SK-N-SH (cell line): ENCODE results near the gene ARHGDIA. TPM values are rescaled to one million over a fixed set of nuclear protein-coding genes. Genes with fewer than 3 reads are reported as not detected.

Experiments
- CTCF ChIA-PET: fragments of 300-600, 350-600 bp; formaldehyde crosslinking; extraction: SDS; loops from one replicate; lab custom pipeline; 2021; lab: Yijun Ruan, JAX
- POLR2A ChIA-PET: fragments of 350-600 bp; sonication (Branson Sonifier 250); formaldehyde crosslinking; extraction: SDS; loops from one replicate; lab custom pipeline; 2020; ENCODE audit warnings: antibody characterized with exemption, inconsistent platforms; lab: Yijun Ruan, JAX
- DNase-seq: peaks from one replicate; pipeline ENCODE4 v3.0.0; 2012
- H2AFZ ChIP-seq: fragments of 200-600 bp; sonication (generic); 2 replicates; pipeline ENCODE4 v1.8.1; 2016; ENCODE audit warnings: antibody characterized with exemption, mild to moderate bottlenecking, low read depth
- H3F3A ChIP-seq: fragments of 200-600 bp; sonication (generic); replicated peaks from 2 replicates; pipeline ENCODE3; 2016; ENCODE audit warnings: antibody characterized with exemption, mild to moderate bottlenecking; ENCODE audit not compliant: insufficient read depth
- H3K27ac ChIP-seq, 2 experiments: fragments of 200-500 bp in 1 of 2; fragments of 200-600 bp in 1 of 2; sonication (Bioruptor generic) in 1 of 2; sonication (generic), shearing (Covaris generic) in 1 of 2; 2 replicates each; pipeline versions ENCODE4 v1.5.1 to v1.6.1; 2014 to 2016; ENCODE audit warnings: low read depth in 2 of 2, inconsistent platforms in 1 of 2, low read length in 1 of 2, mild to moderate bottlenecking in 1 of 2, mixed read lengths in 1 of 2
- H3K27me3 ChIP-seq: fragments of 200-600 bp; sonication (generic), shearing (Covaris generic); 2 replicates; pipeline ENCODE4 v1.6.1; 2016; ENCODE audit warnings: mixed run types; ENCODE audit not compliant: insufficient read depth
- H3K36me3 ChIP-seq, 2 experiments: fragments of 200-500 bp in 1 of 2; fragments of 200-600 bp in 1 of 2; sonication (Bioruptor generic) in 1 of 2; sonication (generic) in 1 of 2; replicated peaks in 1 of 2; 2 replicates each; pipeline versions ENCODE3 to v1.5.1; 2014 to 2016; ENCODE audit warnings: low read length in 1 of 2, mild to moderate bottlenecking in 1 of 2; ENCODE audit not compliant: insufficient read depth in 2 of 2, control insufficient read depth in 1 of 2
- H3K4me1 ChIP-seq, 2 experiments: fragments of 200-500 bp in 1 of 2; fragments of 200-600 bp in 1 of 2; sonication (Bioruptor generic) in 1 of 2; sonication (generic), shearing (Covaris generic) in 1 of 2; 2 replicates each; pipeline versions ENCODE4 v1.5.1 to v1.6.1; 2014 to 2016; ENCODE audit warnings: low read depth in 1 of 2, low read length in 1 of 2, mixed run types in 1 of 2; ENCODE audit not compliant: insufficient read depth in 2 of 2, control insufficient read depth in 1 of 2
- H3K4me2 ChIP-seq: fragments of 200-600 bp; sonication (generic), shearing (Covaris generic); 2 replicates; pipeline ENCODE4 v1.6.1; 2017; ENCODE audit warnings: mixed run types
- H3K4me3 ChIP-seq, 2 experiments: fragments of 200-500 bp in 1 of 2; fragments of 200-600 bp in 1 of 2; sonication (Bioruptor generic) in 1 of 2; sonication (generic), shearing (Covaris generic) in 1 of 2; 2 replicates each; pipeline versions ENCODE4 v1.5.1 to v1.8.1; 2014 to 2016; ENCODE audit warnings: low read depth in 2 of 2, inconsistent platforms in 1 of 2, low read length in 1 of 2, mild to moderate bottlenecking in 1 of 2, mixed read lengths in 1 of 2, moderate library complexity in 1 of 2
- H3K79me2 ChIP-seq: fragments of 200-600 bp; sonication (generic); 2 replicates; pipeline ENCODE4 v1.8.1; 2017; ENCODE audit warnings: mild to moderate bottlenecking; ENCODE audit not compliant: insufficient read depth
- H3K9ac ChIP-seq: fragments of 200-600 bp; sonication (generic); 2 replicates; pipeline ENCODE4 v1.6.1; 2017; ENCODE audit warnings: mixed run types
- H3K9me2 ChIP-seq: fragments of 200-600 bp; sonication (generic); 2 replicates; pipeline ENCODE4 v1.6.1; 2017; ENCODE audit warnings: mixed run types
- H3K9me3 ChIP-seq: fragments of 200-600 bp; sonication (generic); 2 replicates; pipeline ENCODE4 v1.6.1; 2017; ENCODE audit warnings: mixed run types, mild to moderate bottlenecking, moderate library complexity
- H4K20me1 ChIP-seq: fragments of 200-600 bp; sonication (generic); 2 replicates; pipeline ENCODE4 v1.6.1; 2017; ENCODE audit warnings: mild to moderate bottlenecking, mixed run types; ENCODE audit not compliant: insufficient read depth
- CHD2 ChIP-seq: fragments of 150-350 bp; IDR thresholded peaks from 2 replicates; pipeline ENCODE4 v1.6.1; 2018; ENCODE audit warnings: low read length; ENCODE audit not compliant: partially characterized antibody
- ELF1 ChIP-seq: IDR thresholded peaks from 2 replicates; pipeline ENCODE4 v1.4.0; 2012
- EP300 ChIP-seq, 2 experiments: IDR thresholded peaks; 2 replicates each; pipeline versions ENCODE4 v1.4.0 to v1.6.1; 2012; ENCODE audit warnings: borderline replicate concordance in 1 of 2, low read depth in 1 of 2, low read length in 1 of 2
- EZH2phosphoT487 ChIP-seq: fragments of 200-600 bp; sonication (generic); IDR thresholded peaks from 2 replicates; pipeline ENCODE4 v1.6.1; 2017; ENCODE audit warnings: low read depth, mixed run types, mild to moderate bottlenecking, antibody characterized with exemption, moderate library complexity, borderline replicate concordance
- FOXJ3 ChIP-seq: sonication (generic); formaldehyde crosslinking; IDR thresholded peaks from 2 replicates; pipeline ENCODE4 v1.5.1; 2020; ENCODE audit warnings: mild to moderate bottlenecking, missing genetic modification reagents
- JUND ChIP-seq: IDR thresholded peaks from 2 replicates; pipeline ENCODE4 v1.4.0; 2012
- NRF1 ChIP-seq: IDR thresholded peaks from 2 replicates; pipeline ENCODE4 v1.6.1; 2012; ENCODE audit warnings: low read depth, mild to moderate bottlenecking, low read length
- POLR2AphosphoS5 ChIP-seq: IDR thresholded peaks from 2 replicates; pipeline ENCODE4 v1.6.1; 2012; ENCODE audit warnings: low read depth, low read length
- RCOR1 ChIP-seq: fragments of 150-350 bp; IDR thresholded peaks from 2 replicates; pipeline ENCODE4 v1.6.1; 2017; ENCODE audit warnings: antibody characterized with exemption, low read length
- REST ChIP-seq: IDR thresholded peaks from 2 replicates; pipeline ENCODE4 v1.6.1; 2012; ENCODE audit warnings: mild to moderate bottlenecking, low read depth, low read length, moderate library complexity
- RFX5 ChIP-seq: IDR thresholded peaks from 2 replicates; pipeline ENCODE4 v1.6.1; 2012; ENCODE audit warnings: mild to moderate bottlenecking, improper control_type of control experiment, low read length
- RXRA ChIP-seq: IDR thresholded peaks from 2 replicates; pipeline ENCODE4 v1.4.0; 2012; ENCODE audit warnings: low read depth, mild to moderate bottlenecking, borderline replicate concordance
- SIN3A ChIP-seq: IDR thresholded peaks from 2 replicates; pipeline ENCODE4 v1.6.1; 2012; ENCODE audit warnings: low read depth, mild to moderate bottlenecking, low read length, moderate library complexity, borderline replicate concordance
- TCF12 ChIP-seq: IDR thresholded peaks from 2 replicates; pipeline ENCODE4 v1.4.0; 2012
- USF2 ChIP-seq: fragments of 150-350 bp; IDR thresholded peaks from 2 replicates; pipeline ENCODE4 v1.6.1; 2017; ENCODE audit warnings: antibody characterized with exemption, low read length, low read depth, borderline replicate concordance
- WGBS: methylation state at CpG from one replicate; pipeline ENCODE4 v1.1.6; 2017; ENCODE audit warnings: low lambda C conversion rate; 5-methylcytosine and 5-hydroxymethylcytosine counted together
- polyA plus RNA-seq, 3 experiments: library from polyadenylated mRNA; depleted of rRNA; stranded (reverse); fragments of >200 nt; gene quantifications; 2 replicates each; pipeline ENCODE4 v1.2.3, GENCODE V29; 2012
- TF ChIP-seq, protein P1 (sequence below): IDR thresholded peaks from 2 replicates; pipeline ENCODE4 v1.4.0; 2012; ENCODE audit warnings: low read depth, borderline replicate concordance
- TF ChIP-seq, protein P2 (sequence below): fragments of 200-600 bp; sonication (generic); IDR thresholded peaks from 2 replicates; pipeline ENCODE4 v1.6.1; 2017; ENCODE audit warnings: antibody characterized with exemption, mild to moderate bottlenecking, moderate library complexity

ARHGDIA gene
- polyA plus RNA-seq, 1 of the 3 experiments (the other 2 are of a cell fraction), result 385 TPM

GRCh38 chr17:81868674-81869220 lies 2.4 kb downstream of the ARHGDIA start (continued):
- TF ChIP-seq REST (no peak), NRF1 (no peak), RXRA (no peak), RFX5 (no peak), FOXJ3 (CRISPR knock-in tag) (0 out of 2 replicates have a peak, but pooled peaks have one; percentile 35), JUND (no peak)
- TF ChIP-seq, protein P1, sequence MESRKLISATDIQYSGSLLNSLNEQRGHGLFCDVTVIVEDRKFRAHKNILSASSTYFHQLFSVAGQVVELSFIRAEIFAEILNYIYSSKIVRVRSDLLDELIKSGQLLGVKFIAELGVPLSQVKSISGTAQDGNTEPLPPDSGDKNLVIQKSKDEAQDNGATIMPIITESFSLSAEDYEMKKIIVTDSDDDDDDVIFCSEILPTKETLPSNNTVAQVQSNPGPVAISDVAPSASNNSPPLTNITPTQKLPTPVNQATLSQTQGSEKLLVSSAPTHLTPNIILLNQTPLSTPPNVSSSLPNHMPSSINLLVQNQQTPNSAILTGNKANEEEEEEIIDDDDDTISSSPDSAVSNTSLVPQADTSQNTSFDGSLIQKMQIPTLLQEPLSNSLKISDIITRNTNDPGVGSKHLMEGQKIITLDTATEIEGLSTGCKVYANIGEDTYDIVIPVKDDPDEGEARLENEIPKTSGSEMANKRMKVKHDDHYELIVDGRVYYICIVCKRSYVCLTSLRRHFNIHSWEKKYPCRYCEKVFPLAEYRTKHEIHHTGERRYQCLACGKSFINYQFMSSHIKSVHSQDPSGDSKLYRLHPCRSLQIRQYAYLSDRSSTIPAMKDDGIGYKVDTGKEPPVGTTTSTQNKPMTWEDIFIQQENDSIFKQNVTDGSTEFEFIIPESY, result no peak
- TF ChIP-seq, protein P2, sequence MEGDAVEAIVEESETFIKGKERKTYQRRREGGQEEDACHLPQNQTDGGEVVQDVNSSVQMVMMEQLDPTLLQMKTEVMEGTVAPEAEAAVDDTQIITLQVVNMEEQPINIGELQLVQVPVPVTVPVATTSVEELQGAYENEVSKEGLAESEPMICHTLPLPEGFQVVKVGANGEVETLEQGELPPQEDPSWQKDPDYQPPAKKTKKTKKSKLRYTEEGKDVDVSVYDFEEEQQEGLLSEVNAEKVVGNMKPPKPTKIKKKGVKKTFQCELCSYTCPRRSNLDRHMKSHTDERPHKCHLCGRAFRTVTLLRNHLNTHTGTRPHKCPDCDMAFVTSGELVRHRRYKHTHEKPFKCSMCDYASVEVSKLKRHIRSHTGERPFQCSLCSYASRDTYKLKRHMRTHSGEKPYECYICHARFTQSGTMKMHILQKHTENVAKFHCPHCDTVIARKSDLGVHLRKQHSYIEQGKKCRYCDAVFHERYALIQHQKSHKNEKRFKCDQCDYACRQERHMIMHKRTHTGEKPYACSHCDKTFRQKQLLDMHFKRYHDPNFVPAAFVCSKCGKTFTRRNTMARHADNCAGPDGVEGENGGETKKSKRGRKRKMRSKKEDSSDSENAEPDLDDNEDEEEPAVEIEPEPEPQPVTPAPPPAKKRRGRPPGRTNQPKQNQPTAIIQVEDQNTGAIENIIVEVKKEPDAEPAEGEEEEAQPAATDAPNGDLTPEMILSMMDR, result no peak
- TF ChIP-seq, all 33 proteins: peak for 6

DNA sequence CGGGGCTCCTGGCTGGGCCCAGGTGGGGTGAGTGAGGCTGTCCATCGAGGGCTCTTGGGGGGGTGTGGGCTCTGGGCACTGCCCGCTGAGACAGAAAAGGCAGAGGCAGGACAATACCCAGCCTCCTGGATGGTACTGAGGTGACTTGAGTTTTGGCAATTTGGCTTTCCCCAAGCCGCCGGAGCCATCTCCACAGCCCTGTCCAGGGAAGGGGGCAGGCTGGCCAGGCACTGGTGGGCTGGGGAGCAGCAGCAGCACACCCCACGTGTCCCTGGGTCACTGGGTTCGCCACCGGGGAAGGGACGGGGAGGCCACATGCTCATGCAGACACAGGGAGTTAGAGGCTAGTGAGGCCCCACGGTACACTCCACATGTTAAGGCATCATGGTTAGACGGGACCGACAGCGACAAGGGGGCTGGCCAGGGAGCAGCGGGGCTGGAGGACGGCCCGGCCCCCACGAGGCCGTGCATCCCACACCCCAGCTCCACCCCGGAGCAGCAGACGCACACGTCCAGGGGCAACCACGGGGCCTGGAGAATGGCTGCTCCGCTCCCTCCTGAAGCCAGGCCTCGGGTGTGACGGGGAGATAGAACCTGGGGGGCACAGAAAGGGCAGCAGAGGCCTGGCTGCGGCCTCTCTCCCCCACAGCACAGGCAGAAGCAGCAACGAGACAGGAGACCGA lies 3.0 kb downstream of the ARHGDIA start:
- ChIA-PET POLR2A (interaction anchor here (1.1 to 2.5 kb wide), 2 partner anchors 43 to 58 kb away, joined by 3 to 9 read pairs; partner anchors contain the start of gene PCYT2), CTCF (interaction anchor here (0.8 to 6.9 kb wide), 19 partner anchors 9 to 162 kb away, joined by 3 to 54 read pairs (median 10); partner anchors contain the start of genes ALYREF, ANAPC11, CENPX and LRRC45)
- Histone ChIP-seq H3F3A (peaks cover 69% of the 10 kb centered on the region), H3K4me2 (peak overlapping the region; percentile 99; the same call in 1 of the 2 replicates), H3K4me3 (no peak overlapping the region; a peak in 1 of 4 replicates), H3K4me1 (peaks cover 24 to 59% of the 10 kb centered on the region in 2 experiments; a peak in 3 of 4 replicates), H3K27ac (peak overlapping the region; percentile 86 to 95), H4K20me1 (peaks cover 55% of the 10 kb centered on the region), H3K9me3 (no peaks in the 10 kb centered on the region), H3K9ac (peak overlapping the region; percentile 42; the same call in 1 of the 2 replicates), H3K36me3 (peaks cover 33 to 48% of the 10 kb centered on the region in 2 experiments), H3K79me2 (peaks cover 78% of the 10 kb centered on the region), H3K9me2 (no peaks in the 10 kb centered on the region), H3K27me3 (no peaks in the 10 kb centered on the region), H2AFZ (no peak overlapping the region)
- peak; percentile 51 for DNase-seq
- WGBS, result 59% methylated on average over 21 of the region's 28 CpGs
- peak; percentile 43; the same call in 1 of the 2 replicates for TF ChIP-seq ELF1
- TF ChIP-seq POLR2AphosphoS5, result peak; percentile 58; the same call in 1 of the 2 replicates
- peak; percentile 18; the same call in 1 of the 2 replicates for TF ChIP-seq JUND
- no peak for TF ChIP-seq EZH2phosphoT487
- TF ChIP-seq EP300 (IDR thresholded peaks at IDR 0.05; ENCODE audit: borderline replicate concordance in 1 of 2, low read depth in 1 of 2, low read length in 1 of 2), result no peak
- TF ChIP-seq, protein P1, result peak; percentile 44; the same call in 1 of the 2 replicates
- TF ChIP-seq USF2, result no peak
- TF ChIP-seq RCOR1, result no peak
- TF ChIP-seq CHD2, result peak; percentile 21
- no peak for TF ChIP-seq TCF12
- no peak for TF ChIP-seq SIN3A
